Heart left ventricle (tissue), 16 donors: ENCODE results near the gene WIPF2. TPM values are rescaled to one million over a fixed set of nuclear protein-coding genes. Genes with fewer than 3 reads are reported as not detected.
"Not testable (repeated sequence)": the region's sequence is repeated elsewhere in the genome, so short reads cannot be mapped to it uniquely, and the experiment has no call there.

ENCODE experiments used
- ATAC-seq, 4 donors: fragments of 200-7000 bp; cut with Tn5 transposase; one replicate each; pipeline ENCODE4 v1.9.1; 2020 to 2022; ENCODE audit warnings: moderate library complexity in 4 of 4, mild to moderate bottlenecking in 3 of 4, moderate number of reproducible peaks in 1 of 4
- DNase-seq, 5 donors: peaks; one replicate each; pipeline ENCODE4 v3.0.0-alpha.2; 2020
- H3K27ac ChIP-seq, 12 donors: fragments of 200-600 bp; sonication (generic) in 4 of 12; one replicate each; pipeline versions ENCODE4 v1.5.0 to v1.8.0; 2016 to 2022; ENCODE audit warnings: mild to moderate bottlenecking in 2 of 12
- H3K27me3 ChIP-seq, 9 donors: fragments of 200-600 bp; sonication (generic) in 2 of 9; one replicate each; pipeline versions ENCODE4 v1.5.1 to v1.8.0; 2016 to 2022; ENCODE audit warnings: mild to moderate bottlenecking in 3 of 9
- H3K36me3 ChIP-seq, 9 donors: fragments of 200-600 bp; sonication (generic) in 2 of 9; one replicate each; pipeline versions ENCODE4 v1.5.0 to v1.8.0; 2018 to 2022; ENCODE audit warnings: mild to moderate bottlenecking in 2 of 9
- H3K4me1 ChIP-seq, 12 donors: fragments of 200-600 bp; sonication (generic) in 4 of 12; one replicate each; pipeline versions ENCODE4 v1.5.0 to v1.8.0; 2016 to 2022; ENCODE audit warnings: mild to moderate bottlenecking in 3 of 12
- H3K4me3 ChIP-seq, 12 donors: fragments of 200-600 bp; sonication (generic) in 4 of 12; one replicate each; pipeline versions ENCODE4 v1.5.0 to v1.8.0; 2017 to 2022; ENCODE audit warnings: mild to moderate bottlenecking in 9 of 12, moderate library complexity in 4 of 12
- H3K9me3 ChIP-seq, 12 donors: fragments of 200-600 bp; sonication (generic) in 4 of 12; one replicate each; pipeline versions ENCODE4 v1.5.0 to v1.8.0; 2016 to 2022; ENCODE audit warnings: mild to moderate bottlenecking in 1 of 12
- CTCF ChIP-seq, 12 donors: fragments of 200-600 bp; sonication (generic) in 4 of 12; IDR thresholded peaks; one replicate each; pipeline versions ENCODE4 v1.5.0 to v1.8.0; 2018 to 2022; ENCODE audit warnings: antibody characterized with exemption in 12 of 12, mild to moderate bottlenecking in 5 of 12
- POLR2A ChIP-seq, 2 donors: fragments of 450-650 bp; IDR thresholded peaks; one replicate each; pipeline ENCODE4 v1.6.1; 2017; ENCODE audit warnings: antibody characterized with exemption in 2 of 2, mild to moderate bottlenecking in 2 of 2, moderate library complexity in 2 of 2
- WGBS, 4 donors: extraction: QIAGEN DNeasy Blood & Tissue Kit in 2 of 4; methylation state at CpG; one replicate each; pipeline versions ENCODE4 v1.1.5 to v1.1.7; 2013 to 2018; 5-methylcytosine and 5-hydroxymethylcytosine counted together
- intact Hi-C, 10 donors: fragments of 100-400 bp; cut with DNase I; formaldehyde crosslinking; loops; one replicate each; pipeline versions ENCODE4 v1.11.1 to v1.14.2; 2022
- polyA plus RNA-seq, 2 donors: library from polyadenylated mRNA; stranded (reverse); fragments of 200-250 nt; gene quantifications; one replicate each; pipeline ENCODE4 v1.2.3, GENCODE V29; 2013
- total RNA-seq, 9 donors: library from RNA; depleted of rRNA in 2 of 9; stranded (reverse); fragments of >200 nt in 2 of 9; fragmentation: NEBNext Ultra II Directional in 3 of 9; extraction: Animal tissue kit (Norgen Biotek cat#: 25700) in 3 of 9; gene quantifications; one replicate each; pipeline versions ENCODE4 v1.1.0 to v1.2.4, GENCODE V29; 2016 to 2023
- donor health status: ischemic (EF 13 %, LVEDD 7.1; RV severe dilation, severe dysfunction).
- donor health status: healthy with polysubstance abuse.
- donor health status: DM: no; HTN: yes; CAD: no.
- donor health status: DM: no; HTN: no; CAD: no.
- donor health status: ischemic (EF 25% LVEDD 6.9; RV normal size, moderate dysfunction).
- donor health status: ischemic (EF 25% LVEDD 5.7; RV mildly dilated, moderate dysfunction).
- donor health status: healthy.
- donor health status: DM: yes; HTN: yes; CAD: no.
- donor health status: ischemic (EF 35%, LVEDD 5.7; RV mildly dilated, moderate dysfunction).
- donor health status: nonischemic (EF 11% LVEDD 7.7; RV severe dilation, severe dysfunction).
- donor health status: DM: yes; HTN: yes; CAD: no.
- donor health status: PGD.
- donor health status: ischemic (EF 29% LVEDD 5.4; RV normal size, mild dysfunction).
- donor health status: nonischemic (EF 23%, LVEDD 6.1; RV moderate dilation, normal function).

The WIPF2 gene
- total and polyA plus RNA-seq, 11 donors: 6.6 to 17.6 (median 11.2) TPM

GRCh38 chr17:40230670-40231069, 11.6 kb downstream of the WIPF2 start:
- DNase-seq: no peak
- WGBS, 4 donors: 84 to 92% (median 90%) methylated on average over 3 of the region's 3 CpGs
- TF ChIP-seq POLR2A (IDR thresholded peaks at IDR 0.05): no peak
- no peak for TF ChIP-seq CTCF (IDR thresholded peaks at IDR 0.05)
- Histone ChIP-seq H3K27ac (no peak overlapping the region), H3K4me1 (peaks cover 0 to 14% (median 2%) of the 10 kb centered on the region in 12 donors), H3K4me3 (no peak overlapping the region), H3K36me3 (peaks cover 0 to 57% (median 40%) of the 10 kb centered on the region in 9 donors), H3K27me3 (no peaks in the 10 kb centered on the region), H3K9me3 (no peaks in the 10 kb centered on the region)
- ATAC-seq: no peak
- intact Hi-C loops: no loop called here

- DNase-seq, H3K27me3 ChIP-seq, H3K4me3 ChIP-seq, H3K27ac ChIP-seq, H3K9me3 ChIP-seq, ATAC-seq, intact Hi-C loops: not testable (repeated sequence)
- WGBS, 4 donors: 96 to 98% (median 97%) methylated on average over 4 of the region's 4 CpGs
- Histone ChIP-seq H3K4me1 (peaks cover 0 to 13% (median 0%) of the 10 kb centered on the region in 12 donors), H3K36me3 (peaks cover 0 to 59% (median 34%) of the 10 kb centered on the region in 9 donors)
Measured at GRCh38 chr17:40231928-40232327, 12.8 kb downstream of the WIPF2 start.

- Histone ChIP-seq H3K9me3 (no peaks in the 10 kb centered on the region), H3K27ac (peak overlapping the region in 1 of 12 donors; percentile 24), H3K4me1 (peaks cover 0 to 33% (median 4%) of the 10 kb centered on the region in 12 donors), H3K27me3 (no peaks in the 10 kb centered on the region), H3K4me3 (no peak overlapping the region), H3K36me3 (peaks cover 0 to 11% (median 0%) of the 10 kb centered on the region in 9 donors)
- intact Hi-C loops: no loop called here
- no peak for DNase-seq
- ATAC-seq: no peak
- TF ChIP-seq CTCF (IDR thresholded peaks at IDR 0.05) (no peak), POLR2A (IDR thresholded peaks at IDR 0.05) (no peak)
- 67 to 89% (median 81%) methylated on average over 4 of the region's 4 CpGs for WGBS, 4 donors
Measured at GRCh38 chr17:40241252-40241834, 22.2 kb downstream of the WIPF2 start.

GRCh38 chr17:40242774-40243173, 23.7 kb downstream of the WIPF2 start:
- no peak for TF ChIP-seq CTCF (IDR thresholded peaks at IDR 0.05)
- no peak for TF ChIP-seq POLR2A (IDR thresholded peaks at IDR 0.05)
- no peak overlapping the region for H3K27ac ChIP-seq
- peaks cover 0 to 7% (median 0%) of the 10 kb centered on the region in 9 donors for H3K36me3 ChIP-seq
- ATAC-seq (no peak), DNase-seq (no peak)
- no peaks in the 10 kb centered on the region for H3K9me3 ChIP-seq
- no peaks in the 10 kb centered on the region for H3K27me3 ChIP-seq
- 86 to 94% (median 88%) methylated on average over 3 of the region's 3 CpGs for WGBS, 4 donors
- intact Hi-C loops: no loop called here
- H3K4me3 ChIP-seq: no peak overlapping the region
- peaks cover 0 to 36% (median 6%) of the 10 kb centered on the region in 12 donors for H3K4me1 ChIP-seq

DNA sequence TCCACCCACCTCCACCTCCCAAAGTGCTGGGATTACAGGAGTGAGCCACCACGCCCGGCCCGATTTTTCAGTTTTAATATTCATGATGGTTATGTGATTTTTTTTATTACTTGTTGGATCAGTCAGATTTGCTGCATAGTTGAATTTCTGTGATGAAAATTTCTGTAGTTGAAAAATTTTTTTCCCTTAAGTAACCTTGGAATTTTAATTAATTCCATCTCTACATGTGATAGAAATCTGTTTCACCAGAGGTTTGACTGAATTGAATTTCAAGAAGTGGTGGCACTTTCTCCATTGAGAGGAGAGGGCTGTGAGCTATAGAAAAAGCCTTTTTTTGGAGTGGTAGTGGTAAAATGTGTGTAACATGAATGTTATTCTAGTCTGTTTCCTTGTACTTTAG, 24.7 kb downstream of the WIPF2 start:
- 95 to 98% (median 96%) methylated on average over 3 of the region's 3 CpGs for WGBS, 4 donors
- TF ChIP-seq POLR2A (IDR thresholded peaks at IDR 0.05) (no peak), CTCF (IDR thresholded peaks at IDR 0.05) (no peak)
- Histone ChIP-seq H3K4me1 (peaks cover 0 to 45% (median 8%) of the 10 kb centered on the region in 12 donors), H3K36me3 (peaks cover 0 to 7% (median 0%) of the 10 kb centered on the region in 9 donors), H3K27me3 (no peaks in the 10 kb centered on the region), H3K4me3 (no peak overlapping the region), H3K27ac (no peak overlapping the region), H3K9me3 (no peaks in the 10 kb centered on the region)
- intact Hi-C loops: no loop called here
- no peak for DNase-seq
- ATAC-seq: no peak
